Stimulated activated CD8-positive, alpha-beta memory T cell treated with anti-CD3 and anti-CD28 coated beads, Interleukin-2, amount 100 ng/mL, for 1 hour (primary cell): ENCODE data around the gene DCP1B.

Source experiments
- DNase-seq, 2 donors: peaks; one replicate each; pipeline ENCODE4 v3.0.0-alpha.2; 2020; ENCODE audit warnings: low read depth in 2 of 2

The DCP1B gene

DNA sequence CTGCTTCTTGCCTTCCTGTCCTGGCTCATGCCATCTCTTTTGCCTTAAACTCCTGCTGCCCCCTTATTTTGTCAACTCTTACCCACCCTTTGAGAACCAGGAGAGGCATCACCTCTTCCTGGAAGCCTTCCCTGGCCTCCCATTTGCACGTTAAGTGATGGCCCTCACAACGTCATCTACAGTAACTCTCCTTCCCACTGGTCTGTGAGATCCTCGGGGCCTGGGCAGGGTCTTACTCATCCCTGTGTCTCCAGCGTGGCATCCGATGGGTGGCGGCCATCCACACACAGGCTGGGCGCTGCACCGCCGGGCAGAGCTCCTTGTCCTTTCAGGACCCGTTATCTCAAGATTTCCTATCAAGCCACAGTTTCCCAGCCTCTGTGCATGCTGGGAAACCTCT, 69.0 kb downstream of the DCP1B start:
- DNase-seq = no peak

DNA sequence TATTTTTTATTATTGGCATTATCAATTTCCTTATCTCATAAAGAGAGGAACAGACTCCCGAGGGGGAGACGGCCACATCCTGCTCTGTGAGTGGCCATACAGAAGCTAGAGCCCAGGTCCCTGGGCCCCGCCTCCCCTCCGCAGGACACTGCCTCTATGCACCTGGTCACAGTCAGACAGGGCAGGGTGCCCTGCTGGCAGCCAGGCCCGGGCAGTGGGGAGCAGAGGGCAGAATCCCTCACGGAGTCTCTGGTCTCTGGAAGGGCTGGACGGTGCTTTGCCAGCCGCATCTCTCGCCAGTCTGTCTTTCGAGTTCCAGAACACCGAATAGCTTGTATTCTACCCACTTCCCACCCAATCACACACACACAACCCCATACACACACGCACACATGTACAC, 69.4 kb downstream of the DCP1B start:
- DNase-seq = no peak

DNA sequence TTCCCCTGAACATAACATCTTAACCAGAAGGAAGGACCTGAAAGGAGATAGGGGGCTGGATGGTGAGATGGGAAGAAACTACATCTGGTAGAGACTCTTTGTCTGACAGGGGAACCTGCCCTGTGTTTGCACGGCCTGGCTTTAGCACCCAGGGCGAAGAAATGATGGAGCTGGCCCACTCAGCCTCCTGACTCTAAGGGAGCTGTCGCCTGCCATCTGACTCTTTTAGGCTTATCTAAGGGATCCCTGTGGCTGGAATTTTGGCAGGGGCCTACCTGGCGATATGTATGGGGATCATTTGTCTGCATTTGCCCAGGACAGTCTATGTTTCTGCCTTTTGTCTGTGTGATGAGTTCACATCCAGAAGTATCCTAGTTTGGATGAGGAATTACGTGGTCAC, 70.2 kb downstream of the DCP1B start:
- DNase-seq = no peak

DNA sequence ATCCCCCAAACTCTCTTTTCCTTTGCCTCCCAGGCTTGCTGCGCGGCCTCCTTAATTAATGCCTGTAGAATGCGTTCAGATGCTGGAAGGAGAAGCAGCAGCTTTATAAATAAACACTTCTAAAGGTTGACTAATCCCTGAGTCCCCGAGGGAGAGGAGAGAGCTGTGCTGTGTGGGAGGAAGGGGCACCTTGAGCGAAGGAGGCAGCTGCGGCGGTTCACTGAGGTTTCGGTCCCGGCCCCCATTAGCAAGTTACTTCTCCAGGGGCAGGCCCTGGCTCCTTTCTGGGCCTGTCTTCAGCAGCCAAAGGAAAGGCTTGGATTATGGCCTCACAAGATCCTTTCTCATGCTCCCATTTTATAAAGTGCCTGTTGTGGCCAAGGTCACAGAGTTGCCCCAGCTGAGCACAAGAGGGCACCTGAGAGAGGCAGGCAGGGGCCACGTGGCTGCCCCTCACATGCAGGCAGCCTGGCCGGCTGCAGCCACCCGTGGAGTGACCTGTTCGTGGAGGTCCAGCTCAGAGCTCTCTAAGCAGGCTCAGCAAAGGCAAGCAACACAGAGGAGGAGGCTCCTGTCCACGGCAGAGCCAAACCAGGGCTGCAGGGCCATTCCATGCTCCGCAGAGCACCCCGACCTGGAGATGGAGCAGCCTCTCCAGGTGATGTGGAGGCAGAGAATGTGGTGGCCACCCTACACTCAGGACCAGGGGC, 70.8 kb downstream of the DCP1B start:
- no peak for DNase-seq

DNA sequence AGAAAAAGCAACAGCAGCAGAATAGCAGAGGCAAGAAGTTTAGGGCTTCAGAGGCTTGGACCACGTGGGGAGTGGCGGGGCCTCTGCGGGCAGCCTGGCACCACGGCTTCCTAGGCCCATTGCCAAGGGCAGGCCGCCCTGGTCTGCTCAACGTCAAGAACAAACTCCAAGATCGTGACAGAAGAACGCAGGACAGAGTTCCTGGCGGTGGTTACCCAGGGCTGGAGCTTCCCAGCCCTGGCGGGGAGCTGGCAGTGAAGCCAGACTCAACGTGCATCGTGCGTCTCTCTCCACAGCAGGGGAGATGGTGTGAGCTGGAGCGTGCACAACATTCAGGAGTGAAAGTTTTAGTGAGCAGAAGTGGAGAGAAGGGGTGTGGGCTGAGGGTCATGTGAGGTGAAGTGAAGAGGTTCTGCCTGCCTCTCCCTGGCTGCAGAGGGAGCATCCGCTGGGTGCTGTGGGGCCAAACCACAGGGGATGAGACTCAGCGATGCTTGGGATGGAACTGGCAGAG, 71.9 kb downstream of the DCP1B start:
- DNase-seq = no peak

DNA sequence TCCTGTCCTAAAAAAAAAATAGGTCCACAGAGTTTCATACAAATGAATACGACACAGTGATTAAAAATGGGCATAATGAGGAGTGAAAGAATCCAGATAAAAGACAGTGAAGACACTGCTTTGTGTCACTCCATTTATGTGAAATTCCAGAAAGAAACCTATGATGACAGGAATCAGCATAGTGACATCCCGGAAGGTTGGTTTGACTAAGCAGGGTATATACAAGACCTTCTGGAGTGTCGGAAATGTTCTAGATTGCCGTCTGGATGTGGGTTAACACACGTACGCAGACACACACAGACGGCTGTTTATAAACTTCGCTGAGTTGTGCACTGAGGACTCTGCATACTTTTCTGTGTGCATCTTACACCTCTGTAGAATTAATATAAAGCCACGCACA, 72.6 kb downstream of the DCP1B start:
- DNase-seq = no peak

DNA sequence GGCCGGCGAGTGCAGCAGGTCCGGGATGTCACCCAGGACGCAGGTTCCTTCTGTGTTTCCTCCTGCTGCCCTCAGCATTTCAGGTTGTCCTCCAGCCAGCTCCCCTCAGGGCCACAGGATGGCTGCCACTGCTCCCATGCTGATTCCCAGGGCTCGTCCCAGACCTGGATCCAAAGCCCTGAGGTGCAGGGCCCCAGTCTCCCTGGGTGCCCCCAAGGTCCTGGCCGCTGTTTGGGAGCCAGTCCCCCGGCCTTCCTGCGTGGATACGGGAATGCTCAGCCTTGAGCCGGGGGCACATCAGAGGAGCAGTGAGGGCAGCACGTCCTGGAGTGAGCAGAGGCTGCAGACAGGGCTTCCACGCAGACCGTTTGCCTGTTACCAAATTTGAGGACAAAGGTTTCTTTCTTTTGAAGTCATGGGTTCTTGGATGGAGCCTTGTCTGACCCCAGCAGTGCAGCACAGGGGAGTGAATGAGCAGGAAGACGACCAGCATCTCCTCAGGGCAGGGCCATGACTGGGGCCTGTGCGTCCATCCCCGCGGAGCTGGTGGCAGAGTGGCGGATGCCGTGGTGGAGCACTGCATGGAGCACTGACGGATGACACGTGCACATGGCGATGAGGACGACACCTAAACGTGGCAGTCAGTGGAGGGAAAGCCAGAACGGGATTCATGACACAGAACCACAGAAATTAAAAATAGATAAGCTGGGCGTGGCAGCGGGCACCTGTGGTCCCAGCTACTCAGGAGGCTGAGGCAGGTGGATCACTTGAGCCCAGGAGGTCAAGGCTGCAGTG, 73.3 kb downstream of the DCP1B start:
- no peak for DNase-seq

DNA sequence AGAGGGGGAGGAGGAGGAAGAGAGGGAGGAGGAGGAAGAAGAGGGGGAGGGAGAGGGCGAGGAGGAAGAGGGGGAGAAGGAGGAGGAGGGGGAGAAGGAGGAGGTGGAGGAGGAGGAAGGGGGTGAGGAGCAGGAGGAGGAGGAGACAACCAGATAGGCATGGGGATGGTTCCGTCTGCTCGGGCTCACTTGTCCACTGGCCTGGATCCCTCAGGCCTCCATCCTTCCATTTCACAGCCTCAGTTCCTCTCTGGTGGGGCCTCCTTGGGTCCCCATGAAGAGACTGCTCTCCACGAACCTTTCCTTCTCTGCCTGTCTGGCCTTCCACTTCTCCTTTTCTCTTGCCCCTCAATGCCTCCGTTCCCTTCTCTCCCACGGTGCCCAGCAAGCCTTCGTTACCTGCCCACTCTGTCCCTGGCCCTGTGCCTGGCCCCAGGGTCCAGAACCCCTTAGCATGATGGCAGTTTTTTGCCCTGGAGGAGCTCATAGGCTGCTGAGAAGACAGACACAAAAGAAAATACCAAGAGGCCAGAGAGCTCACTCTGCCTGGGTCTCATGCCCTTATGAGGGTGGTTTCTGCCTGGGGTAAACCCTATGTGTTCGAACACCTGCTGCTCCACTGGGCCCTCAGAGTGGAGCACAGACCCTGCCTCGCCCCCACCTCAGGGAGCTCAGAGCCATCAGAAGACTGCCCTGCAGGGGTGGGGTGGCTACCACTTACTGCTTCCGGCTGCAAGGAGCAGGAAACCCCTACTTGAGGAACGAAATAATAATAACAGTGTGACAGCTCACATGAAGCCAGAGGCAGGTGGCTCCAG, 74.1 kb downstream of the DCP1B start:
- DNase-seq = no peak

DNA sequence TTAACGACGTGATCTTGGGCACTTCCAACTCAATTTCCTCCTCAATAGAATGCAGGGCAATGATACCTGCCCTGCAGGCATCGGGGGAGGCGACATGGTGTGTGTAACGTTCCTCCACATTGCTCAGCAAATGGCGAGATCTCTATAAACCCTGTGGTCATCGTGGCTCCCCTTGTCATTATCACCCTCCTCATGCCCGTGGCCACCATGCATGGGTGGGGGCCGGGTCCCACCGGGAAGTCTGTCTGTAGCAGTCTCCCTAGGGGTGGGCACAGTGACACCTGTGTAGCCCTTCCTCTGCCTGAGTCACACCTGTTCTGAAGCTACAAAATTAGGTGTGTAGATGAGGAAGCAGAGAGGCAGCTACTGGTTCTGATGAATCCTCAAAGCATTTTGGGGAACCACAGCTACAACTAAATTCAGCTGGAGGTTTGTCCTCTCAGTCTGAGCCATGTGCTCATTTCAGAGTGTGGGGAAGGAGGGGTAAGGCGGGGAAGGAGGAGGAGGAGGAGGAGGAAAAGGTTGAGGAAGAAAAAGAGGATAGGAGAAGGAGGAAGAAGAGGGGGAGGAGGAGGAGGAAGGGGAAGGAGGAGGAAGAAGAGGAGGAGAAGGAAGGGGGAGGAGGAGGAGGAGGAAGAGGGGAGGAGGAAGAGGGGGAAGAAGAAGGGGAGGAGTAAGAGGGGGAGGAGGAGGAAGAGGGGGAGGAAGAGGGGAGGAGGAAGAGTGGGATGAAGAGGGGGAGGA, 74.8 kb downstream of the DCP1B start:
- no peak for DNase-seq

DNA sequence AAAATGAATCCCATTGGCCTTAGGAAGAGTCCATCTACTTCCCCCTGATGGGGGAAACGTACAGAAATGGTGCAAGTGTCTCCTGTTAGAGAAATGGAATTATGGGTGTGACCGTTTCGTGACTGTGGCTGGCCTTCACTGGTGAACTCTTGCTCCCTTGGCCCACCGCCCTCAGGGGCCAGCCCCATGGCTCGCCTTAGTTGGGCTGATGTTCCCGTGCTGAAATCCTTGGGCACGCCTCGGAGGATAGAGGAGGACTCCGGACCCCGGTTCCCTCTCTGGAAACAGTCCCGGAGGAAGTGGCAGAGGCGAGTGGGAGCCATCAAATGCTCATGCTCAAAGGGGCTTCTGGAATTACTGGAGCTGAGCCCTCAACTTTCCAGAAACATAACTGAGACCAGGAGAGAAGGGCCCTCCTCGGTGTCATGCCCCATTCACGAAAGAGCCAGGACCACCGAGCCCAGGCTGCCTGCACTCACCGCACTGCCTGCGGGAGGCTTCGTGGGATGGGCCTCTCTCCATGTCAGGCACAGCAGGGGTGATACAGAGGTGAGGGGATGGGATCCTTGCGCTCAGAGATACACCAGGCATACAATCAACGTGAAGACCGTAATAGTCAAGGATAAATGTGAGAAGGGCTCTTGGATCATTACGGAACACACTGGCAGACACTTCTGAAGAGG, 75.7 kb downstream of the DCP1B start:
- no peak for DNase-seq

DNA sequence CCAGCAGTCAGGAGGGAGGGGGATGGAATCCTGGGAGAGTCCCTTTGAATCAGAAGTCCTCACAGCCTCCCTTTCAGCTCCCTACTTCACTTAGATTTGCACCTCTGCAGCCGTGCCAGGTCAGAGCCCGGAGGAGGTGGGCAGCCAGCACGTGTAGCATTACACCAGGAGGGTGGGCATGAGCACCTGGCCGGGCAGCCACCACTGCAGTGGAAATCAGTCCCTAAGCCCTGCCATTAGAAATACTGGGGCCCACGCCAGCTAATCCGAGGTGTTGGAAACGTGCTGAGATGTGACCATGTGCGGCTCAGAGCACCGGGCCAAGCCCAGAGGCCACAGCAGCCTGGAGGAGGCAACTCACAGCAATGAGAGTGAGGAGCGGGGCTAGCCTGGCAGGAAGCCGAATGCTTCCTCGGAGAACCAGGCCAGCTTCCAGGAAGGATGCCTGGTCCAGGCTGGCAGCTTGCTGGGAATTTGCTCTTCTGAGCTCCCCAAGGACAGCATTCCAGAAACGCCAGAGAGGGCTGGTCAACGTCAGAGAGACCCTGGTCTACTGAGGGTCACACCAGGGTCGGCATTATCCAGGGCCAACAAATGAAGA, 76.4 kb downstream of the DCP1B start:
- DNase-seq = no peak

DNA sequence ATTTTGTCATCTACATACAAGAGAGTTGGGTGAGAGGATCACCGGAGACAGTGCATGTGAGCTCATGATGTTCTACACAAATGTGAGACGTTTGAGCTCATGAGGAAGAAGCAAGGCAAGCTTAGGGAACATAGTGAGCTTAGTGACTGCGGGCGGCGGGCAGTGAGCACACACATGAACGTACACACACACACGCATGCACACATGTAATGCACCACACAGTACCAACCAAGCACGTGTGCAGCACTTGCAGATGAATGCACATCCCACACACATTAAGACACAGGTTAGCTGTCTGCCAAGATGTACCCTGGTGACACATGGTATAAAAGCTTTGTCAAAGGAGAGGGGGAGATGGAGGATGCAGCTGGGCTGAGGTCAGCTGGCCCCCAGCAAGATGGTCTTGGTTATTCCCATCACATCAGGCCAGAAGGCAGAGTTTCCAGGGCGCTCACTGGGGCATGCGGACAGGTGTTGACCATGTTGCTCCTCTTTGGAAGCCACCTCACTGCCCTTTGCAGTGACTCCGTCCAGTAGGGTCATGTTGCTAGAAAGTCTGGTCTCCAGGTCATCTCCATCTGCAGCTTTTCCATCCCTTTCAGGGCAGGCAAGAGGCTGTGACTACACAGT, 77.1 kb downstream of the DCP1B start:
- DNase-seq = no peak

DNA sequence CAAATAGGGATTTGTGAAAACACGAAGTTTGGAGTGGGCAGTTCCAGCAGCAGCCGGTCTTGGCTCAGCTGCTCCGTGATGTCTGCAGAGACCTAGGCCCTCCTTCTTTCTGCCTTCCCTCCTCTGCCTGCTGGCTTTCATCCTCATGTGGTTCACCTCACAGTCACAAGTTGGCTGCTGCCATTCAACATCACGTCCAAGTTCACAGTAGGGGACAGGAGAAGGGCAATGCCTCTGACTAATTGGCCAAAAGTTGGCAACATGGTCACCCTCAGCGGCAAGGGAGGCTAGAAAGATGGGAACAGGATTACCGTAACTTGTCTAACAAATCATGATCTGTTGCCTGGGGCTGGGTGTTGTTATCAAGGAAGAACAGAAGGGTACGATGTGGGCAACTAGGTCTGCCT, 78.0 kb downstream of the DCP1B start:
- no peak for DNase-seq

DNA sequence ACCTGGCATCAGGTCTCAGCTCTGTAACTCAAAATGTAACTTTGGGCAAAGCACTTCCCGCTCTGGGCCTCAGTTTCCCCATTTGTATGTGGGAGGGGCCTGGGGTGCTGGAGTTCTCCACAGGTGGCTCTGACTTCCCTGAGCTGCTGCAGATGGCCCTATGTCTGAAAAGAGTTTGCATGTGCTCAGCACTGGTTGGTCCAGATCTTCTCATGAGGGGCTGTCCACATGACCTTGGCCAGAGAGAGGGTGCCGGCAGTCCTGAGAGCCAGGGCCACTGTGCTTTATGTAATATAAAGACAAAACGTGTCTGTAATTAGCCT, 78.6 kb downstream of the DCP1B start:
- DNase-seq = no peak

DNA sequence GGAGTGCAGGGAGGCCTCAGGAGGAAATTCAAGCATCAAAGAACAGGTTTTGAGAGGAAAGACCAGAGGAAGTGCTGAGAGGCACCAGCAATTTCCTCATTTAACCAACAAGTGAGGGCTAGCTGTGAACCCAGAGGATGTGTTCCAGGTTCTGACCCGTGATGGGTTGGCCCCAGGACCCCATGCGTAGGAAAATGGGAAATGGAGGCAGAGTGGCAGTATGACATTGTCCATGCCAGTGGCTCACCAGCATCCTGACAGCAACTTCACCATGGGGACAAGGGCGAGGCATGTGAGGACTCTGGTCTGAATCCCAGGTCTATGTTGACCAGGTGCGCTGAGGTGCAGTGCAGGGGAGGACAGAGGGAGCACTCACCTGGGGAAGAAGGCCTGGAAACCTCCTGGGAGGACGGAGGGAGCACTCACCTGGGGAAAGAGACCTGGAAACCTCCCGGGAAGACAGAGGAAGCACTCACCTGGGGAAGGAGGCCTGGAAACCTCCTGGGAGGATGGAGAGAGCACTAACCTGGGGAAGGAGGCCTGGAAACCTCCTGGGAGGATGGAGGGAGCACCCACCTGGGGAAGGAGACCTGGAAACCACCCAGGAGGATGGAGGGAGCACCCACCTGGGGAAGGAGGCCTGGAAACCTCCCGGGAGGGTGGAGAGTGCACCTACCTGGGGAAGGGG, 79.1 kb downstream of the DCP1B start:
- DNase-seq = no peak

DNA sequence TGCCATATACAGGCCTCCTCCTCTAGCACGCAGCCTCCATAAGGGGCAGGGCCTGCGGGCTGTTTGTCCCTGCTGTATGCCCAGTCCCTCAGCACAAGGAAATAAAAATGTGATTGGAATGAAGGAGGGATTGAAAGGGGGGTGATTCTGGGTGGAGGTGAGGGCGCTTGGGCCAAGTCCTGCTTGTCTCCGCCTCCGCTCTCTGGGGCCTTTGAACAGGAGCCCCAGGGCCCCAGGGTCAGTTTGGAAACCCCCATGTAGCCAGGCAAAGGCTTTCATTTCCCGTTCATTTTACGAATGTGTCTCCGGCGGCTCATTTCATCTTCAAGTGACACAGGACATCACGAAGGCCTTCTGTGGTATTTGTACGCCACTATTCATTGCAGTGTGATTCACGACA, 81.3 kb downstream of the DCP1B start:
- no peak for DNase-seq

DNA sequence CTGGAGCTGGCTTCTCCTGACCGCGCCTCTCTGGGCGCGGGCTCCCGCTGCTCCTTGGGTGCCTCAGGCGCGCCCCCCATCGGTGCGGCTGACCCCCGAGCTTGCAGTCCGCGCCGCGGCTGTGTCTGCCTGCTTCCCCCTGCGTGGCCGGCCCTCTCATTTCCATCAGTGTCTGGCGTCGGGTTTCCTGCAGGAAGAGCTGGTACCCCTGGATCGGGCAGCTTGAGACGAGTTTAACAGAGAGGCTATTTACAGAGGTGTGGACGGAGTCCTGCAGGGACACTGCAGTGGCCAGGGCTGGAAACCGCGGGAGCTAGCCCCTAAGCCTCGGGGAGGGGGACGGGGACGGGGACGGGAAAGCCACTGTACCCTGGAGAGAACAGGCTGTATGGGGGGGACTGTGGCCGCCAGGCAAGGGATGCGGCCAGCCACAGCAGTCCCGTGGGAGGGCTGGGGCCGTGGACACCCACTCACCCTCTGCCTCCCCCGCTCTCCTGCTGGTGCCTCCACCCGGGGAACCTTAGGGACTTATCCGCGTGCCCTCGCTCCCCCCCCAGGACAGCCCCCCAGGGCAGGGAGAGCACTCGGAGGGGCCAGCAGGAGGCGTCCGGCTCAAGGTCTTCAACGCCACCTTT, 82.1 kb downstream of the DCP1B start:
- no peak for DNase-seq

DNA sequence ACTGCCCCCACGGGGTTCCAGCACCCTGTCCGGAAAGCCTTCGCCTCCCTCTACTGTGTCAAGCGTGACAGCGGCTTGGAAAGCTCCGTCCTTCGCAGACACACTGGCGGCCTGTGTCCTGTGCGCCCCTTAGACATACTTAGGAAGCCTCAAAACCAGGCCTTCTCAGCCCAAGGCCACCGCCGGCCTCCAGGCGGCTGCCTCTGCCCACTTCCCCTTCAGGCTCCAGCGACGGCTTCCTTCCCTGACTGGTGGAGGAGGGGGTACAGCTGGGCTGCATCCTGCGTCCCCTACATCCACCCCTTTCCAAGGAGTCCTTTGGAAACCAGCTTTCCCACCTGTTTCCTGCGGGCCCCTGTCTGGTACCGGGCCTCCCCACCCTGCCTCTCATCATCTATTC, 83.3 kb downstream of the DCP1B start:
- DNase-seq = no peak

DNA sequence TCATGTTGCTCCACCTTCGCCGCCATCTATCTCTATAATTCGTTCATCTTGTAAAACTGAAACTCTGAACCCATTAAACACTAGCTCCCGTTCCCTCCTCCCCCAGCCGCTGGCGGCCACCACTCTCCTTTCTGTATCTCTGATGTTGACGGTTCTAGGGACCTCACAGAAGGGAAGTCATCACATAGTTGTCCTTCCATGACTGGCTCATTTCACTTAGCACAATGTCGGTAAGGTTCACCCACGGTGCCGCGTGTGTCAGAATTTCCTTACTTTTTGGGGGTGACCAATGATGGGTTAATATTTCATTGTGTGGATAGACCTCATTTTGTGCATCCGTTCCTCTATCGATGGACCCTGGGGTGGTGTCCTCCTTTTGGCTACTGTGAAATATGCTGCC, 83.8 kb downstream of the DCP1B start:
- no peak for DNase-seq
